HCT116 (cell line): Measurements from ENCODE around the gene PRKG1.

Experiments
- CEBPB ChIP-seq: IDR thresholded peaks from 2 replicates; pipeline ENCODE4 v1.6.1; 2012; ENCODE audit warnings: low read depth
- CTCF ChIP-seq, 3 experiments: fragments of 200-600 bp in 1 of 3; sonication (generic) in 1 of 3; IDR thresholded peaks in 2 of 3; conservative IDR thresholded peaks in 1 of 3; 2 replicates each; pipeline ENCODE4 v1.5.1; 2012 to 2017; ENCODE audit warnings: low read depth in 2 of 3, low read length in 2 of 3, antibody characterized with exemption in 1 of 3, borderline replicate concordance in 1 of 3, control low read depth in 1 of 3, mild to moderate bottlenecking in 1 of 3, mixed read lengths in 1 of 3, mixed run types in 1 of 3, moderate library complexity in 1 of 3; ENCODE audit not compliant: insufficient read depth in 1 of 3
- EGR1 ChIP-seq: IDR thresholded peaks from 2 replicates; pipeline ENCODE4 v1.6.1; 2012; ENCODE audit warnings: low read depth
- ELF1 ChIP-seq: IDR thresholded peaks from 2 replicates; pipeline ENCODE4 v1.6.1; 2012; ENCODE audit warnings: low read depth, borderline replicate concordance
- EZH2 ChIP-seq: fragments of 200-600 bp; sonication (generic); IDR thresholded peaks from 2 replicates; pipeline ENCODE4 v1.6.1; 2017; ENCODE audit warnings: antibody characterized with exemption, mixed run types
- MAX ChIP-seq: IDR thresholded peaks from 2 replicates; pipeline ENCODE4 v1.6.1; 2012
- POLR2A ChIP-seq: IDR thresholded peaks from 2 replicates; pipeline ENCODE4 v1.7.0; 2011; ENCODE audit warnings: borderline replicate concordance; ENCODE audit not compliant: insufficient read depth, insufficient read length; ENCODE audit errors: extremely low read depth
- POLR2AphosphoS5 ChIP-seq: IDR thresholded peaks from 2 replicates; pipeline ENCODE4 v1.6.1; 2011; ENCODE audit warnings: mild to moderate bottlenecking, low read depth, low read length, moderate library complexity
- RAD21 ChIP-seq: IDR thresholded peaks from 2 replicates; pipeline ENCODE4 v1.6.1; 2012; ENCODE audit warnings: low read depth, mild to moderate bottlenecking
- SIN3A ChIP-seq: IDR thresholded peaks from 2 replicates; pipeline ENCODE4 v1.6.1; 2012; ENCODE audit warnings: low read depth
- SP1 ChIP-seq: IDR thresholded peaks from 2 replicates; pipeline ENCODE4 v1.6.1; 2012; ENCODE audit warnings: low read depth
- SRF ChIP-seq: IDR thresholded peaks from 2 replicates; pipeline ENCODE4 v1.6.1; 2012; ENCODE audit warnings: low read depth
- ZBTB33 ChIP-seq: IDR thresholded peaks from 2 replicates; pipeline ENCODE4 v1.6.1; 2011; ENCODE audit warnings: mild to moderate bottlenecking, low read length, moderate library complexity; ENCODE audit not compliant: insufficient replicate concordance; ENCODE audit errors: extremely low read depth
- ZNF274 ChIP-seq: fragments of 200-500 bp; sonication (Bioruptor generic); IDR thresholded peaks from 2 replicates; pipeline ENCODE4 v1.6.1; 2014; ENCODE audit warnings: mild to moderate bottlenecking, low read depth, low read length, inconsistent platforms

GRCh38 chr10:52245547-52245946 is 1171.3 kb downstream of the PRKG1 start:
- TF ChIP-seq CTCF (IDR thresholded peaks at IDR 0.05 in 2 of 3, conservative IDR thresholded peaks at IDR 0.05 in 1 of 3; ENCODE audit: borderline replicate concordance in 1 of 3, insufficient read depth in 1 of 3, low read depth in 2 of 3, low read length in 2 of 3) (no peak), EGR1 (no peak), ELF1 (no peak), ZNF274 (no peak), POLR2A (no peak), SRF (no peak), SIN3A (no peak), RAD21 (no peak), EZH2 (no peak), CEBPB (no peak), POLR2AphosphoS5 (no peak), SP1 (no peak), MAX (no peak), ZBTB33 (no peak)
